Upper lobe of left lung (tissue), 6 donors: Measurements from ENCODE around the gene ABI1. TPM values are rescaled to one million over a fixed set of nuclear protein-coding genes. Genes with fewer than 3 reads are reported as not detected.

Experiments
- ATAC-seq, 2 donors: fragments of 200-7000 bp; cut with Tn5 transposase; one replicate each; pipeline ENCODE4 v1.9.1; 2022; ENCODE audit warnings: mild to moderate bottlenecking in 2 of 2, moderate library complexity in 2 of 2; ENCODE audit not compliant: low FRiP score in 2 of 2
- DNase-seq, 2 donors: peaks; one replicate each; pipeline ENCODE4 v3.0.0-alpha.2; 2019 to 2020
- H3K27ac ChIP-seq, 4 donors: fragments of 200-600 bp; sonication (generic); one replicate each; pipeline ENCODE4 v1.5.1; 2016 to 2019
- H3K27me3 ChIP-seq, 4 donors: fragments of 200-600 bp; sonication (generic); one replicate each; pipeline ENCODE4 v1.5.1; 2017 to 2019
- H3K36me3 ChIP-seq, 4 donors: fragments of 200-600 bp; sonication (generic); one replicate each; pipeline ENCODE4 v1.5.1; 2016 to 2019
- H3K4me1 ChIP-seq, 4 donors: fragments of 200-600 bp; sonication (generic); one replicate each; pipeline ENCODE4 v1.5.1; 2018 to 2019
- H3K4me3 ChIP-seq, 4 donors: fragments of 200-600 bp; sonication (generic); one replicate each; pipeline ENCODE4 v1.5.1; 2017 to 2019; ENCODE audit warnings: mild to moderate bottlenecking in 2 of 4, moderate library complexity in 1 of 4
- H3K9me3 ChIP-seq, 4 donors: fragments of 200-600 bp; sonication (generic); one replicate each; pipeline ENCODE4 v1.5.1; 2018 to 2019
- EP300 ChIP-seq, 4 donors: sonication (generic); formaldehyde crosslinking; IDR thresholded peaks; one replicate each; pipeline ENCODE4 v1.5.1; 2017; ENCODE audit warnings: antibody characterized with exemption in 4 of 4, control low read depth in 2 of 4
- POLR2A ChIP-seq, 4 donors: fragments of 450-650 bp; IDR thresholded peaks; one replicate each; pipeline ENCODE4 v1.5.1; 2016 to 2017; ENCODE audit warnings: antibody characterized with exemption in 4 of 4, mild to moderate bottlenecking in 2 of 4
- POLR2AphosphoS5 ChIP-seq, 2 donors: sonication (generic); formaldehyde crosslinking; IDR thresholded peaks; one replicate each; pipeline ENCODE4 v1.5.1; 2017; ENCODE audit warnings: antibody characterized with exemption in 2 of 2
- WGBS, 2 donors: methylation state at CpG; one replicate each; pipeline ENCODE4 v1.1.5; 2017 to 2018; 5-methylcytosine and 5-hydroxymethylcytosine counted together
- total RNA-seq, 6 donors: library from RNA; depleted of rRNA in 4 of 6; stranded (reverse); fragments of >200 nt in 4 of 6; gene quantifications; one replicate each; pipeline versions ENCODE4 v1.1.0 to v1.2.1, GENCODE V29; 2016 to 2021
- TF ChIP-seq, protein P1 (sequence below), 6 experiments: fragments of 450-650 bp in 4 of 6; fragments of 200-600 bp in 2 of 6; sonication (generic) in 2 of 6; IDR thresholded peaks; one replicate each; pipeline ENCODE4 v1.5.1; 2016 to 2019; ENCODE audit warnings: antibody characterized with exemption in 6 of 6
- donor health status: DM: no; HTN: no; CAD: no; lungs with moderate emphysema.
- donor health status: DM: no; HTN: yes; CAD: no; lungs with severe emphysema.

The ABI1 gene
- total RNA-seq, 6 donors from 2014 or later = 23.5 to 57.6 (median 48.6) TPM

DNA sequence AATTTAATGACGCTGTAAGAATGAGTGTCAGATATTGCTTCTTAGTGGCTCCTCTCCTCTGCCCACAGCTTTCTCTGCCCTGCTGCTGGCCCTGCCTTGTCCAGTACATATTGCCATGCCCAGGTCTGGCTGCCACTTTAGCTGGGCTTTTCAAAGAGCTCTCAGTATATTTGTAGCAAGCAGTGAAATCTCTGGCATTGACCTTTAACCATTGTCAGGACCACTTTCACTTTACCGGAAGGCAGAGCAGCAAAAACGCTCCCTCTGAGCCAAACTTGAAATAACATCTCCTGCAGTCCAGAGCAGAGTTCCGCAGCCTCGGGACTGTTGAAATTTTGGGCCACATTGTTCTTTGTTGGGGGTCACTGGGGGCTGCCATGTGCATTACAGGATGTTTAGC lies 149.4 kb downstream of the ABI1 start:
- peak overlapping the region in 1 of 4 donors; percentile 27 for H3K27ac ChIP-seq
- ATAC-seq = no peak
- DNase-seq = no peak
- TF ChIP-seq, protein P1, sequence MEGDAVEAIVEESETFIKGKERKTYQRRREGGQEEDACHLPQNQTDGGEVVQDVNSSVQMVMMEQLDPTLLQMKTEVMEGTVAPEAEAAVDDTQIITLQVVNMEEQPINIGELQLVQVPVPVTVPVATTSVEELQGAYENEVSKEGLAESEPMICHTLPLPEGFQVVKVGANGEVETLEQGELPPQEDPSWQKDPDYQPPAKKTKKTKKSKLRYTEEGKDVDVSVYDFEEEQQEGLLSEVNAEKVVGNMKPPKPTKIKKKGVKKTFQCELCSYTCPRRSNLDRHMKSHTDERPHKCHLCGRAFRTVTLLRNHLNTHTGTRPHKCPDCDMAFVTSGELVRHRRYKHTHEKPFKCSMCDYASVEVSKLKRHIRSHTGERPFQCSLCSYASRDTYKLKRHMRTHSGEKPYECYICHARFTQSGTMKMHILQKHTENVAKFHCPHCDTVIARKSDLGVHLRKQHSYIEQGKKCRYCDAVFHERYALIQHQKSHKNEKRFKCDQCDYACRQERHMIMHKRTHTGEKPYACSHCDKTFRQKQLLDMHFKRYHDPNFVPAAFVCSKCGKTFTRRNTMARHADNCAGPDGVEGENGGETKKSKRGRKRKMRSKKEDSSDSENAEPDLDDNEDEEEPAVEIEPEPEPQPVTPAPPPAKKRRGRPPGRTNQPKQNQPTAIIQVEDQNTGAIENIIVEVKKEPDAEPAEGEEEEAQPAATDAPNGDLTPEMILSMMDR (IDR thresholded peaks at IDR 0.05) = no peak
- TF ChIP-seq POLR2AphosphoS5 (IDR thresholded peaks at IDR 0.05) = no peak
- TF ChIP-seq POLR2A (IDR thresholded peaks at IDR 0.05) = no peak
- TF ChIP-seq EP300 (IDR thresholded peaks at IDR 0.05) = no peak
- 58 to 82% methylated on average over 1 to 5 of the region's 5 CpGs for WGBS, 2 donors
- H3K4me1 ChIP-seq = peaks cover 0 to 10% (median 0%) of the 10 kb centered on the region in 4 donors
- H3K36me3 ChIP-seq = peaks cover 0 to 68% (median 6%) of the 10 kb centered on the region in 4 donors
- no peak overlapping the region for H3K4me3 ChIP-seq
- H3K9me3 ChIP-seq = no peaks in the 10 kb centered on the region
- H3K27me3 ChIP-seq = no peaks in the 10 kb centered on the region

DNA sequence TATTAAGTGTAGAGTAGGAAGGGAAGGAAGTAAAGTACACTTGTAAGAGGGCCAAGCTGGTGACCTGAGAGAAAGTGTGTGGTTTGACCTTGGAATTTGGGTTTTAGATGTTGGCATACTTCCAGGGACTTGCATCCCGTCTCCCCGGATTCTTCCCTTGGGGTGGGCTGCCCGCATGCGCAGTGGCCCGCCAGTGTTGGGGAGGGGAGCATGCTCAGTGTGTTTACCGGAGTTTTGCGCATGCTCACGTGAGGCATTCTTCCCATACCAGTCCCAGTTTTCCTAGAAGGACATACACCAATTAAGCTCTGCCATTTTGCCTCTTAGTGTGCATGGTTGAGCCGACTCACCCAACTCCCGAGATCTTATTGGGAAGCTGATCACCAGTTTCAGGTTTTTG lies 153.8 kb downstream of the ABI1 start:
- H3K4me1 ChIP-seq = peaks cover 0 to 14% (median 0%) of the 10 kb centered on the region in 4 donors
- TF ChIP-seq EP300 (IDR thresholded peaks at IDR 0.05) (no peak), POLR2AphosphoS5 (IDR thresholded peaks at IDR 0.05) (no peak)
- TF ChIP-seq, protein P1 (IDR thresholded peaks at IDR 0.05) = no peak
- H3K36me3 ChIP-seq = peaks cover 0 to 45% (median 4%) of the 10 kb centered on the region in 4 donors
- peak in 1 of 2 donors; percentile 39 for DNase-seq
- no peak overlapping the region for H3K4me3 ChIP-seq
- no peak overlapping the region for H3K27ac ChIP-seq
- 80 to 88% methylated on average over 10 of the region's 10 CpGs for WGBS, 2 donors
- no peak for ATAC-seq
- H3K9me3 ChIP-seq = no peaks in the 10 kb centered on the region
- H3K27me3 ChIP-seq = no peaks in the 10 kb centered on the region

DNA sequence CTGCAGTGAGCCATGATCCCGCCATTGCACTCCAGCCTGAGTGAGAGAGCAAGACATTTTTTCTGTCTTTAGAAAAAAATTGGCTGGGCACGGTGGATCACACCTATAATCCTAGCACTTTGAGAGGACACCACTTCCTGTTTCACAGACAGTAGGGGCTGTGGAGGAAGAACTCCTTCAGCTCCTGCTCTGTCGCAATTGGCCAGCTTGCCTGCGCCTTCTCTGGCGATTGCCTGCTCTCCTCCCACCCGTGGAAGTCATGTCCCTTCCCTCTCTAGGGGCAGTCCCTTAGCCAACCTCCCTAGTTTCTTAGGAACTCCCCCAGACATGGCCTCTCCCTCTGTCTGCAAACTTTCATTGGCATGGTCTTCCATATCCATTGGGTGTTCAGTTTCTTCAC lies 154.6 kb downstream of the ABI1 start:
- Histone ChIP-seq H3K27me3 (no peaks in the 10 kb centered on the region), H3K9me3 (no peaks in the 10 kb centered on the region), H3K4me3 (no peak overlapping the region), H3K4me1 (peaks cover 0 to 14% (median 2%) of the 10 kb centered on the region in 4 donors), H3K27ac (no peak overlapping the region), H3K36me3 (peaks cover 0 to 41% (median 4%) of the 10 kb centered on the region in 4 donors)
- WGBS, 2 donors = 61 to 78% methylated on average over 6 of the region's 6 CpGs
- TF ChIP-seq, protein P1 (IDR thresholded peaks at IDR 0.05) = no peak
- TF ChIP-seq POLR2A (IDR thresholded peaks at IDR 0.05) (no peak), POLR2AphosphoS5 (IDR thresholded peaks at IDR 0.05) (no peak), EP300 (IDR thresholded peaks at IDR 0.05) (no peak)
- ATAC-seq = peak in 1 of 2 donors; percentile 61
- peak in 1 of 2 donors; percentile 60 for DNase-seq

DNA sequence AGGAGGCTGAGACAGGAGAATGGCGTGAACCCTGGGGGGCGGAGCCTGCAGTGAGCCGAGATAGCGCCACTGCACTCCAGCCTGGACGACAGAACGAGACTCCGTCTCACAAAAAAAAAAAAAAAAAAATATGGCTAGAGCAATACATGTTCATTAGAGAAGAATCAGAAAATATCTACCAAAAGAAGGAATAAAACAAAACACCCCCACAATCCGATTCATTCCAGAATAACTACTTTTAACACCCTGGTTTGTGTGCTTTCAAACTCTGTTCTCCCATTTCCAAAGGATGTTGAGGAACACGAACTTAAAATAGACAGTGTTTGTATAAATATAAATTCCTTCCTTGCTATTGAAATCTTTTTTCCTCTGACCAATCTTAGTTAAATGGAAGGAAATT lies 156.8 kb downstream of the ABI1 start:
- no peak for ATAC-seq
- peak overlapping the region in 1 of 4 donors; percentile 15 for H3K27ac ChIP-seq
- WGBS, 2 donors = 71 to 76% methylated on average over 6 to 9 of the region's 9 CpGs
- H3K4me3 ChIP-seq = no peak overlapping the region
- no peak for DNase-seq
- H3K36me3 ChIP-seq = peaks cover 0 to 28% (median 4%) of the 10 kb centered on the region in 4 donors
- no peaks in the 10 kb centered on the region for H3K9me3 ChIP-seq
- H3K4me1 ChIP-seq = peaks cover 0 to 15% (median 6%) of the 10 kb centered on the region in 4 donors
- no peak for TF ChIP-seq POLR2A (IDR thresholded peaks at IDR 0.05)
- TF ChIP-seq EP300 (IDR thresholded peaks at IDR 0.05) = no peak
- TF ChIP-seq, protein P1 (IDR thresholded peaks at IDR 0.05) = no peak
- no peak for TF ChIP-seq POLR2AphosphoS5 (IDR thresholded peaks at IDR 0.05)
- H3K27me3 ChIP-seq = no peaks in the 10 kb centered on the region

DNA sequence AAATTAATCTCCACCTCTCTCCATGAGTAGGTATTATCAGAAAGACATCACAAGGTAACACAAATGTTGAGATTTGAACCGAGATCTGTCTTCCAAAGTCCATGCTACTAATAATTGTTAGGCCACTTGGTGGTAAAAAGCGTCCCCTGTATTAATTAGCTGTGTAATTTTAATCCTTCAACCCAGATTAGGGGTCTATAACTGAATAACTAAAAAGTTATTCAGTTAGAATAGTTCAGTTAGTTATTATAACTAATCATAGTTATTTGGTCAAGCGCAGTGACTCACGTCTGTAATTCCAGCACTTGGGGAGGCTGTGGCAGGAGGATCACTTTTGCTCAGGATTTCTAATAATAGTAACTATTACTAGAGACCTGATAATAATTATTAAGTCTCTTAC lies 157.7 kb downstream of the ABI1 start:
- WGBS, 2 donors = 90 to 95% methylated on average over 4 of the region's 4 CpGs

More for the DNA sequence above, 157.7 kb downstream of the ABI1 start:
- Histone ChIP-seq H3K4me3 (no peak overlapping the region), H3K36me3 (peaks cover 0 to 20% (median 2%) of the 10 kb centered on the region in 4 donors), H3K9me3 (no peaks in the 10 kb centered on the region), H3K27ac (no peak overlapping the region), H3K27me3 (no peaks in the 10 kb centered on the region), H3K4me1 (peaks cover 4 to 21% (median 14%) of the 10 kb centered on the region in 4 donors)
- ATAC-seq (no peak), DNase-seq (no peak)
- TF ChIP-seq EP300 (IDR thresholded peaks at IDR 0.05) = no peak
- TF ChIP-seq POLR2AphosphoS5 (IDR thresholded peaks at IDR 0.05) = no peak
- TF ChIP-seq POLR2A (IDR thresholded peaks at IDR 0.05) = no peak
- TF ChIP-seq, protein P1 (IDR thresholded peaks at IDR 0.05) = no peak
